PC-9 (cell line): ENCODE data around the gene EXOG.

Experiments
- CTCF ChIP-seq: fragments of 200-600 bp; sonication (generic); conservative IDR thresholded peaks from 2 replicates; pipeline ENCODE4 v1.6.1; 2017; ENCODE audit warnings: mixed run types, antibody characterized with exemption, mild to moderate bottlenecking, moderate library complexity
- EZH2 ChIP-seq: fragments of 200-600 bp; sonication (generic); IDR thresholded peaks from 2 replicates; pipeline ENCODE4 v1.8.0; 2017; ENCODE audit warnings: antibody characterized with exemption, low read depth

GRCh38 chr3:38480930-38481329 is 15.2 kb upstream of the EXOG start:
- no peak for TF ChIP-seq EZH2
- TF ChIP-seq CTCF: no peak
